DMS53 (cell line): ENCODE measurements around the gene SUSD2.
A peak's percentile ranks its signal among the peaks of the same experiment; 100 is the strongest.
"Not testable (repeated sequence)": the region's sequence is repeated elsewhere in the genome, so short reads cannot be mapped to it uniquely, and the experiment has no call there.

Experiments used
- DNase-seq: peaks from one replicate; lab custom pipeline; 2025; lab: John Stamatoyannopoulos, UW

The SUSD2 gene

GRCh38 chr22:24214467-24215285 lies 33.4 kb downstream of the SUSD2 start:
- DNase-seq = no peak

DNA sequence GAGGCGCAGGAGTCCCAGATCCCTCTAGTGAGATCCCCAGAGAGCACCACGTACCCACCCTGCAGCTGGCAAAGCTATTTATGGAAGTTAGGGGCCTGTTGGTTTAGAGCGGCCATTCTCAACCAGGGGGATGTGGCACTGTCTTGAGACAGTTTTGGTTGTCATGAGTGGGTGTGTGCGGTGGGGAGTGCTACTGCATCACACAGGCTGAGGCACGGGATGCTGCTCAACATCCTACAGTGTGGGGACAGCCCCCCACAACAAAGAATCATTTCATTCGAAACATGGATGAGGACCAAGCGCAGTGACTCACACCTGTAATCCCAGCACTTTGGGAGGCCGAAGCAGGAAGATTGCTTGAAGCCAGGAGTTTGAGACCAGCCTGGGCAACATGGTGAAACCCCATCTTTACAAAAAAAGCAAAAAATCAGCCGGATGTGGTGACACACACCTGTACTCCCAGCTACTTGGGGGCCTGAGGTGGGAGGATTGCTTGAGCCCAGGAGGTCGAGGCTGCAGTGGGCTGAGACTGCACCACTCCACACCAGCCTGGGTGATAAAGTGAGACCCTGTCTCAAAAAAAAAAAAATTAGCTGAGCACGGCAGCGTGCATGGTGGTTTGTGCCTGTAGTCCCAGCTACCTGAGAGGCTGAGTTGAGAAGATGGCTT lies 35.4 kb downstream of the SUSD2 start:
- no peak for DNase-seq

GRCh38 chr22:24217384-24217783 lies 36.1 kb downstream of the SUSD2 start:
- DNase-seq = no peak

DNA sequence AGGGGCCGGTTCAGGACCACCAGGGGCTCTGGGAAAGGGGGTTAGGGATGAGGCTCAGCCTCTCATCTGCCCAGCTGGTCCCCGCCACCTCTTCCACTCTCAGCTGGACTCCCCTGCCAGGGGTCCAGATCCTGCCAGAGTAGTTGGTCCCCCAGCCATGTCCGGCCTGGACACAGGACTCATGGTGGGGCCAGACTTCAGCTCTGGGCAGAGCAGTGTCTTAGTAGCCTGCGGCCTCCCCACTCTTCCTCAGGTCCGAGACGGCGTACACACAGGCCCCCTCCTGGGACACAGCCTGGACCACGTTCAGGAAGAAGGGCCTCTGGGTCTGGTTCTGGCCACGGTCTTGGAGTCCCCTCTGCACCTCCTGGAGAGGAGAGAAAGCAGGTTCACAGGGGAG lies 38.5 kb downstream of the SUSD2 start:
- no peak for DNase-seq

- DNase-seq = no peak
Observed at GRCh38 chr22:24224468-24224867, 43.2 kb downstream of the SUSD2 start.

GRCh38 chr22:24225044-24225601 lies 43.8 kb downstream of the SUSD2 start:
- DNase-seq = no peak

DNA sequence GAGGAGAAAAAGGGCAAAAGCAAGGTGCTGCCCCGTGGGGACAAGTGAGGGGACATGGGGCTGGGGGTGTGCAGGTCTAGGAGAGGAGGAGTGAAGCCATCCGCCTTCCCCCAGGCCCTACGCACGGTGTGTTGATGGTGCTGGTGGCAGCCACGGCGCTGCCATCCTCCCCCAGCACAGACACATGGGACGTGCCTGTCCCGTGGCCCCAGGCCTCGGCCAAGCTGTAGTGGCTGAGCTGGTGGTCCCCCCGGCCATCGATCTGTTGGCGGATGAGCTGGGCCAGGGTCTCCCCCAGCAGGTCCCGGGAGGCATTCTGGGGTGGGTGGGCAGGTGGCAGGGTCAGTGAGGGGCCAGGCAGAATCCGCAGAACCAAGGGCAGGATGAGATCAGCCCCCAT lies 44.7 kb downstream of the SUSD2 start:
- no peak for DNase-seq

DNA sequence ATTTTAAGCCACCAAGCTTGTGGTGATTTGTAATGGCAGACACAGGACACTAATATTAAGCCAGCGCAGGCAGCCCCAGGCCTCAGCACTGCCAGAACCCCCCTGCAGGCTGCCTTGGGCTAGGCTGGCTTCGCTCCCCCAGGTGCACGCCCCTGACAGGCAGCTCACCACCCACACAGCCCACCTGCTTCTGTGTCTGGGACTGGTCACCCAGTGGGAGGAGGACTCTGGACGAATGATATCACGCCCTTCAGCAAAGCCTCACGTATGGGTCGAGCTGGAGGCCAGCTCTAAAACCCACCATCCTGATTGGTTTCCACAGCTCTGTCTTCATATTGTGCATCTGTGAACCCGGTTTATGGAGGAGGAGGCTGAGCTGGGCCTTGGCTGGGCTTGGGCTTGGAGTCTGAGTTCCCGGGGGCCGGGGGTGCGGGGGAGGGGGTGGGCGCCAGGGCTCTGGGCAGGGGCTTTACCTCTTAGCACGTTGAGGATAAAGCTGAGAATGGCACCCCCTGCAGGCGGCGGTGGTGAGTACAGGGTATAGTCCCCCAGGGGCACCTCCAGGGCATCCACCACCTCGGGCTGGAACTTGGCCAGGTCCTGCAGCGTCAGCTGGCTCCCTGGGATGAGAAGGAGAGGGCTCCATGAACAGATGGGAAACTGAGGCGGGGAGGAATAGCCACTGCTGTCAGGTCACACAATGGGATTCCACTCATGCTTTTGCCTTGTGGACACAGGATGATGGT lies 49.8 kb downstream of the SUSD2 start:
- DNase-seq = peak; percentile 27

DNA sequence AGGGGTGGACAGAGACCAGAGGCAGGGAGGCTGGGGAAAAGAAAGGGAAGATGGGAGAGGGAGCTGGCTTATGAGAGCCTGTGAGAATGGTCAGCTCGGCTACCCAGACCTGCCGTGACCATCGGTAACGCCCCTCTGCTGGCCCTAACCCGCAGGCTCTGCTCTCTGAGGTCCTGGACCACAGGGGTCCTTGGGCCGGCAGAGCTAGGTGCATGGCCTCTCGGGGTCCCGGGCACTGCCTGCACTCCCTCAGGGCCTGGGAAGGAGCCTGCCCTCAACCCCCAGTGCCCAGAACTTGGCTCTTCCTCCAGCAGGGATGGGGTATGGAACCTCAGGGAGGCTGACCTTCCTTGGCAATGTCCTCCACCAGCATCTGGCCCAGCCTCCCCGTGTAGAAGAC lies 50.4 kb downstream of the SUSD2 start:
- DNase-seq = no peak

- DNase-seq = no peak
Observed at GRCh38 chr22:24232124-24232523, 50.8 kb downstream of the SUSD2 start.

GRCh38 chr22:24232725-24233124 lies 51.4 kb downstream of the SUSD2 start:
- DNase-seq = no peak

DNA sequence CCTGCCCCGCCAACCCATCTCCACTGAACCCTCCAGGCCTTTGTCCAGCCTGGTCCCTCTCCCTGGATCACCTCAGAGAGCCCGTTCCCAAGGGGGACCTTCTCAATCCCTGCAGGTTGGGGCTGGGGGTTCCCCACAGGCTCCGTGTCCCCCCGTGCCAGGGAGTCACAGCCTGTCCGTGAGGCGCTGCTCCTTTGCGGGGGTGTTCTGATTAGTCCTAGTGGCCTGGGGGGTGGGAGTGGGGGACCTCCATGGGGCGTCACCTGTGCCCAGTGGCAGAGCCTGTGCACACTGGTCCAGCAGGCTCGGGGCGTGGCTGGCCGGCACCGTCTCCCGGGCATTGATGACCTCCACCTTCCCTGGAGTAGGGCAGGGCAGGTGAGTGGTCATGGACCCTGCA lies 51.9 kb downstream of the SUSD2 start:
- DNase-seq = no peak

DNA sequence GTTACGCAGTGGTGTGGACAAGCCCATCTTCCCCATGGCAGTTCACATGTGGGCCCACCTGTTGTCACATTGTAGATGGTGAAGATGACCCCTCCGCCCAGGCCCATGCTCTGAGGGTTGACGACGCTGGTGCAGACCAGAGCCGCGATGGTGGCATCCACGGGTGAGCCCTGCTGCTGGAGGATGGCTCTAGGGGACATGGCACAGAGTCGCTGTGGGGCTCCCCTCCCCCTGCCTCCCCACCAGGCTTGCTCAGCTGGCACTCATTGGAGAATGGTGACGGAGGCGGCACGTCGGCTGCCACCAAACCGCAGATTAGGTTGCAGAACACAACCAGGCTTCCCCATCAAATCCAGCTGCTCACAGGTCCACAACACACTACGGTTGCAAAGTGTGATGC lies 52.5 kb downstream of the SUSD2 start:
- DNase-seq = no peak

GRCh38 chr22:24235315-24235714 lies 54.0 kb downstream of the SUSD2 start:
- DNase-seq = no peak

DNA sequence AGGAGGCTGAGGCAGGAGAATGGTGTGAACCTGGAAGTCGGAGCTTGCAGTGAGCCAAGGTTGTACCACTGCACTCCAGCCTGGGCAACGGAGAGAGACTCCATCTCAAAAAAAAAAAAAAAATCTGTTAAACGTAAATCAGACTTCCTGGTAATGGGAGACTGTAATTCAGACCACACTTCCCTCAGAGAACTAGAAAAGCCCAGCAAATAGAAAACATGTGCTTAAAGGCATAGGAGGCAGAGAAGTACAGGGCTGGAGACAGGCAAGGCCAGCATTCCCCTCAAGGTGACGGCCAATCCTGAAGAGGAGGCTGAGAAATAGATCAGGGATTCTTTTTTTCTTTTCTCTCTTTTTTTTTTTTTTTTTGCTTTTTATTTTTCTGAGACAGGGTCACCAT lies 55.4 kb downstream of the SUSD2 start:
- no peak for DNase-seq

DNA sequence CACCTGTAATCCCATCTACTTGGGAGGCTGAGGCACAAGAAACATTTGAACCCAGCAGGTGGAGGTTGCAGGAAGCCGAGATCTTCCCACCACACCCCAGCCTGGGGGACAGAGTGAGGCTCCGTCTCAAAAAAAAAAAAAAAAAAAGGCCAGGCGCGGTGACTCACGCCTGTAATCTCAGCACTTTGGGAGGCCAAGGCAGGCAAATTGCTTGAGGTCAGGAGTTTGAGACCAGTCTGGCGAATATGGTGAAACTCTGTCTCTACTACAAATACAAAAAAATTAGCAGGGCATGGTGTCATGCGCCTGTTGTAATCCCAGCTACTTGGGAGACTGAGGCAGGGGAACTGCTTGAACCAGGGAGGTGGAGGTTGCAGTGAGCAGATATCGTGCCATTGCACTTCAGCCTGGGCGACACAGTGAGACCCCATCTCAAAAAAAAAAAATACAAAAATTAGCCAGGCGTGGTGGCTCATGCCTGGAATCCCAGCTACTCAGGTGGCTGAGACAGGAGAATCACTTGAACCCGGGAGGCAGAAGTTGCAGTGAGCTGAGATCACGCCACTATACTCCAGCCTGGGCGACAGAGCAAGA lies 56.9 kb downstream of the SUSD2 start:
- DNase-seq = not testable (repeated sequence)
